HL-60/S4 treated with retinoic acid at 250 ng/mL for 4 days and 3 days (cell line): Measurements from ENCODE around the gene PIR.

Source experiments
- in situ Hi-C: fragments of 300-500 bp; cut with MboI; formaldehyde crosslinking; loops from 2 replicates; pipeline ENCODE4 v1.7.0; 2022; ENCODE audit warnings: low sequenced_read_pairs

PIR gene

DNA sequence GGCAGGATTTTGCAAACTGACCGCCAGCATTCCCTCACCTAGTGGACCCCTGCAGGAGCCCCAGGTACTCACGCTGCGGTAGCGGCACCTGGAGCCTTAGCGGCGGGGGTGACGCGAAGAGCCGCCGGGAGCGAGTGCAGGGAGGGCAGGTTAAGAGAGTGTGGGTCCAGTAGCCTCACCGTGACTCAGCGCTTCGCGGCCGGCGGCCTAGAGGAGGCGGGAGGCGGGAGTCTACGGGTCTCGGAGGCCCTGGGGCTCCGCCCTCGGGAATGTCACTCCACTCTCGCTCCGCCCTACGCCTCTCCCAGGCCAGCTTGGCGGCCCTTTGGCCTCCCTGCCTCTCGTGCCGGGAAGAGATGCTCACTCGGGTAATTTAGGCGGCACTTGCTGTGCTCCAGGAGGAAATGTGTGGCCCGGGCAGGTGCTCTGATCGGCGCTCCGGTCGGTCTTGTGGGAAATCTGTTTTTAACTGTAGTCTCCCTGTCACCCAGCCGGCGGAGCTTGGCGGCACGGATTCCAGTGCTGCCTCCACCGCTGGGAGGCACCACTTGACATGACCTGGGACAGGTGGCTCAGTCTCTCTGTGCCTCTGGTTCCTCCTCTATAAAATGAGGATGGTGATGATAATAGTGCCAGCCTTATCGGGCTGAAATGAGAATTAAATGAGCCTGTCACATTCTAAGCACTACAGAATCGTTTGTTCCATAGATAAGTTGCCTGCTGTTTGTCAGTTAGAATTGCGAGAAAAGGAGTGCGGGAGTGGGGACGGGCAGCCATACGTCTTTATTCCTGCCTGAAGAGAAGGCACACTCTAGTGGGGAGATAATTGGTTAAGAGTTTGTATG lies at the start of gene PIR:
Gene PIR, minus strand, starts transcription at position 216 of the 845 bp plus-strand sequence. CDS start 2,076 bp downstream, outside the sequence.
- in situ Hi-C loops = no loop called here

DNA sequence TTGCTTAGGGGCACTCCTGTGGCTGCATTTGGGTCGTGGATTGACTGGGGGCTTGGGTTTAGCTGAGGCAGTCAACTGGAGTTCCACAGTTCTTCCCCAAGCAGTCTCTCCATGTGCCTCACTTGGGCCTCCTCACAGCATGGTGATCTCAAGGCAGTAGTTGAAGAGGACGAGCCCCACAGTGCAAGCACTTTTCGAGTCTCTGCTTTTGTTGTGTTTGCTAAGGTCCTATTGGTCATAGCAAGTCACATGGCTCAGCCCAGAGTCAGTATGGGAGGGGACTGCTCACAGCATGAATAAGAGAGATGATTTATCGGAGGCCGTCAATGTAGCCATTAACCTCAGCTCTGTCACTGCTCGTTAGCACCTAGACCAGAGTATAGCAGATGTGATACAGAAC lies 37.2 kb upstream of the PIR start:
- in situ Hi-C loops = no loop called here

DNA sequence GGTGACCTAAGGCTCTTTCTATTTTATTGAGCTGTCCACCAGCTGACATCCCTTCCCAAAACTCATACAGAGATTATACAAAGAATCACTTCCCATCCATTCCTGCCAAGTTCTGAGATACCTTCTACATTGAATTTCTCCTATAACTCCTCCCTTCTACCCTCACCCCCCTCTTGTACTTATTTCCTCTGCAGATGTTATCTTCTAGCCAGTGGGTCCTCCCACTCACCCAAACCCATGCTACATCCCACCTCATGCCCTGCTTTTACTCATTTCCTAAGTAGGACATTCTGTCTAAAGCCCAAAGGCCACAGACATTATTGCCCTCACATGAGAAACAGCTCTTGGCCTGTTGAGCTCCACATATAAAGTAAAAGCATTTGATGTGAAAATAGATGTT lies 36.0 kb upstream of the PIR start:
- in situ Hi-C loops = no loop called here

DNA sequence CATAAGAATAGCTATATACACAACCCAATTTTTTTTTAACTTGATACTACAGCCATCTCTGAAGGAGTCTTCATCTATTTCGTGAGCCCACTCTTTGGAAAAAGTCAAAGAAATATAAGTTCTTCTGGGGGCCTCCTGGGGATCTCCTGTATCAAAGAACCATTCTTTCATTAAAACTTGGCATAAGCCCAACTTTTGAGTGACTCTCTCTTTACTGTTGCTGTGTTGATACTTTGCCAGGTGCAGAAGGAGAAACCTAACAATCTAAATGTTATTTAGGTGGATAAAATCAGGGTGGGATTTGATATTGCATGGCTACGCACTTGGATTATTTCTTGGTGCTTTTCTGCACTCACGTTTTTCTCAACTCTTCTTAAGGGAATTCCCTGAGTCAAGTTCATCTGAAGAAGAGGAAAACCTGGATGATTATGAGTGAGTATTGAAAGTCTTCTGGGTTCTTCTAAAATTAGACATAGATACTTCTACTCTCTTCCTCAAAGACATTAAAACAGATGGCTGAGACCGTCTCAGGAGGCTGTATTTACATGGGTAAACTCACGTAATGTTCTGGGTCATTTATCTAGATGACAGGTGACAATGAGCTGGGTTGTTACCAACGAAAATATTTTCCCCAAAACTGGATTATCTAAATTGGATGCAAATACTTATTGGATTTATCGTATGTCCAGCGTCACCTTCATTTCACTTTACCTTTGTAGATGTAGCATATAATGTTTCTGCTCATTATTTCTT lies 32.7 kb upstream of the PIR start:
- in situ Hi-C loops = no loop called here

DNA sequence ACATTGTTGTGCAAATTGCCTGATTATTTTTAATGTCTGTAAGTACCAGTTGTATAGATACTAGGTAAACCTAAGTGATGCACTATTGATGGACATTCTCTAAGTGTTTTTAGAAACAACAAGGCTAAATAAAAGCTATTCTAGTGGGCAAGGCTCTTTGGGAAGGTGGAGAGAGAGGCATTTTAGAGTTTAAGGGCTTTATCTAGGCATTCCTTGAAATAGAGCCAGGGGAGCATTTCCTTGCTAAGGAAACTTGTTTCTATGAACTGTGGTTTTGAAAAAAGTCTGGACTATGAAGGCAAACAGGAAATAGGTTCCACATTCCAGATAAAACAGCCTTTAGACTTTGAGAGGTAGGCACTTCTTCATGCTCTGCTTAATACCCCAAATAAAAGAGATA lies 31.3 kb upstream of the PIR start:
- in situ Hi-C loops = no loop called here

DNA sequence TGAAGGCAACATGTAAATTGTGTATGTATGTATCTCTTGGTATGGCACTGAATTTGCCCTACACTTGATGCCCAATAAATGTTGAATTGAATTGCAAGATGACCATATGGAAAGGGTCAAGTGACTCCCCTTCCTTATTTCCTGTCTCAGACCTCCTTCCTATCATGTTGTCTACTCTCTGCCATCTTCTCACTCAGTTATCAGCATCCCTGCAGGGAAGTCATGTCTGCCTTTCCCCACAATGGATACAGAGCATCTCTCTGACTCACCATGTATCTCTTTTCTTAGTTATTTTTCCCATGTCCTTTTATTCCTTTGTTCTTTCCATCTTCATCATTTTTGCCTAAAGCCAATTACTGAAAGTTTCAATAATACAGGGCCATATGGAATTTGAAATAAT lies 30.0 kb upstream of the PIR start:
- in situ Hi-C loops = no loop called here

DNA sequence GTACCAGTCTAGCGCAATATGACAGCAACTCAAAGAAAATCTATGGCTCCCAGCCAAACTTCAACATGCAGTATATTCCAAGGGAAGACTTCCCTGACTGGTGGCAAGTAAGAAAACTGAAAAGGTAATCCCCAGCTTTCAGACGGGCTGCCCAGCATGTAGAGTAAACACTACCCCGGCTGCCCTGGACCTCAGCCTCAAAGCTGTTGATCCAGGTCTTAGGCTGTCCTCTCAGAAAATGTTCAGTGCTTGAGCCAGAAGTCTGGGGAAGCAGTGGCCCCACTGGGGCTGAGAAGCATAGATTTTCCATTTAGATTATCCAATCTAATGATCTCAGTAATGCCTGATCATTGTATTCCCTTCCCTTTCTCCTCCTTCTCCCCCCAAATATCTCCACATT lies 29.3 kb upstream of the PIR start:
- in situ Hi-C loops = no loop called here

DNA sequence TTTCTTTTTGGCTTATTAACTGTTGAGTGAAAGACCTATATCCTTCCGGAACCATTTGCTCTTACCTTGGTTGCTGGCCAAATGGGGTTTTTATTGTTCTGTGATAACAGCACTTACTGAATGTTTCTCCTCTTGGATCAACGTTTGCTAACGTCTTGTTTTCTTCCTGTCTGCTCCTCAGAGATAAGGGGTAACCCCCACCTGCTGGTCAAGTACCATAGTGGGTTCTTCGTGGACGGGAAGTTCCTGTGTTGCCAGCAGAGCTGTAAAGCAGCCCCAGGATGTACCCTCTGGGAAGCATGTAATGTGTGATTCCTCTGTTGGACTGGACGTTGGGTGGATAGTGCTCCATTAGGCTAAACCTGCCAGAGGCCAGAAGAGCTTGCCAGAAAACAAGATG lies 22.8 kb upstream of the PIR start:
- in situ Hi-C loops = no loop called here

DNA sequence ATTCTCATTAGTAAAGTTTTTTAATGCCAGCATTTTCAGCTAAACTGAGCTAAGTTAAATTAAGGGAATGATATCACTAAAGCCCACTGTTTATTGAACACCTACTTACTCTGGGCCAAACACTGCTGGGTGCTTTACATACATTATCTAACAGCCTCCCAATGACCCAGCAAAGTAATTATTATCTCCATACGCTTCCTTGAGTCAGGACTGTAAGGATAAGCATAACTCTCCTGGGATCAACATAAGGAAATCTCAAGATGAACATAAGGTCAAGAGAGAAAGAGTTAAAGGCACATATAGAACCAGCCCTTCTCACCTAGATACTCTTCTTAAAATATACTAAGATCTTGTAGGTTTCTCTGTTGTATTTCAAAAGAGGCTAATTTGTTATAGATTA lies 21.1 kb upstream of the PIR start:
- in situ Hi-C loops = no loop called here

DNA sequence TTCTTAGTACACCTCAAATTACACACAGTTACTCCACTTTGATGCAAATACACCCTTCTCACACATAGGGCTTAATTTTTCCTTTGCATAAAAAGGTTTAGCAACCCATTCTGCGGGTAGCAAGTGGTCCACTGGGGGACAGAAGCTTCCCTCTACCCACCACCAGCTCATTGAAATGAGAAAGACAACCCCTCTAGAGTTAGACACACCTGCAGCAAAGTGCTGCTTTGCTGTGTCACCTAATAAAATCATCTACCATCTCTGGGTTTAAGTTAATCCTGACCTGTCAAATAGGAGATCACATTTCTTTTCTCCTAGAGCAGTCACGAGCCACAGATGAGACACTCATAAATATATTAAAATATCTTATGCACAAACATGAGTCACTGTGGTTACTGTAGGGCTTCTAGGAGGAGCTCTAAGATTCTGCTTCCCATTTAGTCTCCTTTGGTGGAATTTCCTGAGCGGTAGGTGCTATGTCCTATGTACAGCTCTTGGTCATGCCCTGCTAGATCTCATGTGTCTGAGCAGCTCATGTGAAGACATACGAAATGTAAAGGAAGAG lies 19.4 kb upstream of the PIR start:
- in situ Hi-C loops = no loop called here

DNA sequence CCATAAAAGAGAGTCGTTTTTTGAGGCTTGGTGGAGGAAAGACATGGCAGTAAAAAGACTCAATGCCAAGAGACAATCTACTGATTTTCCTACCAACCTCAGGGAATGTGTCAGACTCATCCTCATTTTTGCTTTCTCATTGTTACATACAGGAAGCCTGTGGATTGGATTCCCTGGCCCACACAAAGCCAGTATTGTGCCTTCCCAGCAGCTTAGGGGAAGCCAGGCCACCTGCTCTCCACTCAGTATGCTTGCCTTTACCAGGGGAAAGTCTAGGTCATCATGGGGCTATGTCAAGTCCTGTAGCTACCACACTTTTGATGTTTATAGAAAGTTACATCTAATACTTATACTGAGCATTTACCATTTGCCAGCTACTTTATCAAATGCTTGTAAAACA lies 18.4 kb upstream of the PIR start:
- in situ Hi-C loops = no loop called here

DNA sequence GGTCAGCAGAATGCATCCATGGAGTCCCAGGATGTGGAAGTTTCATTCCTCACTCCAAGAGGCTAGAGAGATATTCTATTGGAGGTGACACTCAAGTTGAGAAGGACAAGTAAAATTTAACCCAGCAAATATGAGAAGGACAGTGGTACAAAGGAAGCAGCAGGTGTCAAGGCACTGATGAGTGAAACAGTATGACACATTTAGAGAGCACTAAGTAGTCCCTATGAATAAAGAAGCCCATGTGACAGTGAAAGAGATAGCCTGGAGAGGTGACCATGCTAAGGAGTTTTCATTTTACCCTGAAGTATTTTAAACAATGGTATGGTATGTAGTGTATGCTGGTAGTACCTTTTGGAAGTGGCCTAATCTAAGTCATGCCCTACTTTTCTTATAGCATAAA lies 16.7 kb upstream of the PIR start:
- in situ Hi-C loops = no loop called here

DNA sequence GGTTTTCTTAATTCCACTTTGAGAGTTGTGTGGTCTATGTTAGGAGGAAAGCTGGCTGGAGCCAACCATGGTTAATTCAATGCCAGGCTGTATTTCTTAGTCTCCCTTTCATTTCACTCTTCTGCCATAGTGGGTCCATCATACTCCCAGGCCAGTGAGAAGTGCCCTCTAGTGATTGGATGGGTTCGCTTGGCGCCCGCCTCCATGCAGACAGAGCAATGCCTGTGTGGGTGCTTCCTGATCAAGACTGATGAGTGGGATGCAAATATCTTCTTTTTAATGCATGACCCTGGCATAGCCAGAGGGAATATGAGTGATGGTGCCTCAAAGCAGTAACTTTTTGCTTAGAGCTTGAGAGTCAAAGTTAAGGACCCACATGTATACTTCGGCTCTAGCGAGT lies 13.9 kb upstream of the PIR start:
- in situ Hi-C loops = no loop called here

DNA sequence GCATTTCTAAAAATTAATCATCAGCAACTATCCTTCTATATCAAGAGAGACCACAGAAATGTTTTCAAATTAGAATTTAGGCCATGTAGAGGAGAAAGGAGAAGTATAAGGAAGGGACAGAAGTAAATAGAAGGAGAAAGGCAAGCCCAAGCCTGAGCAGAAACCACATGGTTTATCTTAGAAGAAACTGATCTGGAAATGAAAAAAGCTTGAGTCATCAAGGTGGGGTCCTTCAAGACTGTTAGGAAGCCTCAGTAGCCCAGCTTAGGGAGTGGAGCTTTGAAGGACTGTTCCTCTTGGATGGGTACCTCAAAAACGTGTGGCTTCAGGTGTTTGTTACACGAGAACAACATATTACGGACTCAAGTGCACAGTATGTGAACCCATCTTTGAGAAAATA lies 12.0 kb upstream of the PIR start:
- in situ Hi-C loops = no loop called here

DNA sequence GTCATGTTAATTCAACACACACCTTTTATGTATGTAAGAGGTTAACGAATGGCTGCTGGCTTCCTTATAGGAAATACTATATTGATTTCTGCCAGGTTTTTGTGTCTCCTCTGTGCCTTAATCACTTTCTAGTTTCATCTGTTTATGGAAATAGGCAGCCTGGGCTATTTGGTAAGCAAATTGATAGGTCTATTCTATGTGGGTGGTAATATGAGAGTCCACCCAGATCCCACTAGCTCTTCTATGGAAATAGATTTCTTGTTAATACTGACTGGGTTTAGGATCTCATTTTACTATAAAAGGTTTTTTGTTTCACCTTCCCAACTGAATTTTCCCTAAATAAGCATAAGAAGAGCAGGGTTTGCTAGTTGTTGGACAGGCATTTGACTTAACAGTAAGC lies 11.5 kb upstream of the PIR start:
- in situ Hi-C loops = no loop called here

DNA sequence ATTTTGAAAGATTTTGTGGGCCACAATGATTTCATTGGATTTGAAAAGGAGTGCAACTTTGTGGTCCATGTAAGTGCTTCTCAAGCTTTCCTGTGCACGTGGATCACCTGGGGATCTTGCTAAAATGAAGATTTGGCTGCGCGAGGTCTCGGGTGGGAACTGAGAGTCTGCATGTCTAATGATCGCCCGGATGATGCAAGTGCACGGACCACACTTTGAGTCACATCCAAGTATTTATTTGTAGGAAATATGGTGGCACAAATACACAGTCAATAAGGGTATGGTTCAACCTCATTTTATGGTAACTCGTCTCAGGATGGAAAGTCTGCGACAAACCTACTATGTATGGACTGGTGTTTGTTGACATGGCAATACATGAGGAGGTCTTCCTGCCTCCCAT lies 8.4 kb upstream of the PIR start:
- in situ Hi-C loops = no loop called here

DNA sequence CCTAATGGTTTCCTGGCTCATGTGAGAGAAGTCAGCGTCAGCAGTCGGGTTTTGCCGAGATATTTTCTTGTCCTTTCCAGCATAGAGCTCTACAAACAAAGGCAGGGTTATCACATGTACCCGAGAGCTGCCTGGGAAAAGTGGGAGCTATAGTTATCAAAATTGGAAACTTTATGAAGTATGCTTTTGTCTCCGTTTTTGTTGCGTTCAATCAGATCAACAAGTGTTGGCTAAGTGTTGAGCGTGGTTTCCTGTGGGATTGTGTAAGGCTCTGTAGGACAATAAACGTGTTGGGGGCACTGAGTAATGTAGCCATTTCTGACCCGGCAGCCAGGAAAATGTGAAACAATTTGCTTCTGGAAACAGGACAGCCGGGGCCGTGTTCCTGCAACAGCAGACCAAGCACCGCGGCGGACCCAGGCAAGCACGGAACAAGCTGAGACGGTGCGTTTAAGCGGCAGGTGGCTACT lies 7.4 kb upstream of the PIR start, which contains the start of gene BMX:
Gene BMX, plus strand, starts transcription at position 311 of the 470 bp plus-strand sequence. CDS start 7,547 bp downstream, outside the sequence.
- in situ Hi-C loops = no loop called here

DNA sequence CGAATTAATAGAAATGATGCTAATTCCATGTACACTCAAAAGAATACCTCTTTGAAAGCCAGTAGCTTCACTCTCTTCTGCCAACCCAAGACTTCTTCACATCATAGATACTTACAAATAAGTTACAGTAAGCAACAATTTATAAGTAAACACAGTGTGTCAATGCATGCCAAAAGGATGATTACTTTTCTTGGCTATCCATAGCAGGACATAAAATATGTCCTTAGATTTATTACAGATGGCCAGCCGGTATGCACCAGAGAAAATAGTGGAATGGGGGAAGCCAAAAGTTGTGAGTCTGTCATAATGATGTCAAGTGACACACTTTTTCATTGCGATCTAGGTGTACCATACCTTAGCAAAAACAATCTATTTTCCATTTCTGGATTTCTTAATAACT lies 6.8 kb upstream of the PIR start:
- in situ Hi-C loops = no loop called here

DNA sequence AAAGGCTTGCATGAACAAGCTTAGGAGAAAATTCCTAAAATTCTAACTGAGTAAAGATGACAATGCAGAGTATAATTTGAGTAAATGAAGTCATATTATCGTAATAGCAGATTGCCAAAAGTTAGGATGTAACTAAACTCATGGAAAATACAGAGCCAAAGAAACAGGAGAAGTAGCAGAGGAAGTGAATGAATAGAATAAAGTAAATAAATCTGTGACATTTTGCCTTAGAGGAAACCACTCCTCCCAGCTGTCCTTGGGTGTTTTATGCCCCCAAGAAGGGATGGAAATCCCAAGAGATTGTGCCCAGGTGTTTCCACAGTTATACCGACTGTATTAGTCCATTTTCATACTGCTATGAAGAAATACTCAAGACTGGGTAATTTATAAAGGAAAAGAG lies 5.6 kb upstream of the PIR start:
- in situ Hi-C loops = no loop called here

DNA sequence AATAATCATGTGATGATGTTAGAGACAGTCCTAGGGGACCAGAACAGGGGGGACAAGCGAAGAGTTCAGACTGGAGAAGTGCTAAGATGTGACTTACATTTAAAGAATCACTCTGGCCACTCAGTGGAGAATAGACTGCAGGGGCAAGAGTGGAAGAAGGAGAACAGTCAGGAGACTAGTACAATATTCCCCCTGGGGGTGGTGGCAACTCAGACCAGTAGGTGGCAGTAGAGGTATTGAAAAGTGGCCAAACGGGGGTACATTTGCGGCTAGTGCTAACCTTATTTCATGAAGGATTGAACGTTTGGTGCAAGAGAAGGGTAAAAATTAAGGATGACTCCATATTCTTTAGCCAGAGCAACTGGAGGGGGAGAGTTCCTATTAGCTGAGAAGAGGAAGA lies 4.7 kb upstream of the PIR start:
- in situ Hi-C loops = no loop called here

DNA sequence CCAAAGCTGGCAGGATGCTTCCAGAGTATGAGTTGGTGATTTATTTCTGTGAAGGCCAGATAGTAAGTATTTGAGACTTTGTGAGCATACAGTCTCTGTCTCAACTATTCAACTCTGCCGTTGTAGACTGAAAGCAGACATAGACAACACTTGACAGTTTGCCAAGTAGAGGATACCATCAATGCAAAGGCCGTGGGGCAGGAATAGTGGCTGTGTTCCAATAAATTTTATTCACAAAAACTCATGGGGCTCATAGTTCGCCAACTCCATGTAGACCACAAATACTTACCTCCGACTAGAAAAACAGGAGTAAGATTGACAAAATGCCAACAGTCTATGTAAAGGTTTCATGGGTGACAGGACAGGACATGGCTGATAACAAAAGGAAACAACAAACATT lies 3.7 kb upstream of the PIR start:
- in situ Hi-C loops = no loop called here

DNA sequence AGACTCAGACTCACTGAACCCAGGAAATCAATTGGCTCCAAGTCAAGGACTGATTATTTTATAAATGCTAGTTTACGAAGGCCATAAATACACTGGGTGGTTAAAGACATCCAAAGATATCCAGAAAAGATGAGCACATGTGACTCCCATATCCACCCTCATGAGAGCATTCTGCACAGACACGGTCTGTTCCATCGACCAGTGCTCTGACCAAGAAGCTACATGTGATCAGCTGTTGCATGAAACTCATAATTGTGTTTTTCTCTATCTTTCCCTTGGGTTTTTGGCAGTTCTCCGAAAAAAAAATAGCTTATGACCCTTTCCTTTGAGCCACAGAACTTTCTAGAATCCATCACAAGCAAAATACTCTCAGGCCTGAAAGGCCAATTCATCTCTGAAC lies 2.7 kb upstream of the PIR start:
- in situ Hi-C loops = no loop called here
